Adrenal gland (tissue), 12 donors: Measurements from ENCODE around the gene KIF21B. TPM values are rescaled to one million over a fixed set of nuclear protein-coding genes. Genes with fewer than 3 reads are reported as not detected.
A peak's percentile ranks its signal among the peaks of the same experiment; 100 is the strongest.

Experiments used
- DNase-seq, 7 donors: peaks; one replicate each; pipeline ENCODE4 v3.0.0-alpha.2; 2019 to 2020
- H3K27ac ChIP-seq, 5 donors: fragments of 200-600 bp; sonication (generic) in 4 of 5; 1 replicate in 3 of 5; 2 replicates in 2 of 5; pipeline versions ENCODE4 v1.5.1 to v1.8.0; 2016 to 2020; ENCODE audit warnings: mild to moderate bottlenecking in 1 of 5
- H3K27me3 ChIP-seq: fragments of 200-600 bp; 2 replicates; pipeline ENCODE4 v1.8.0; 2021
- H3K36me3 ChIP-seq, 2 donors: fragments of 200-600 bp; replicated peaks in 1 of 2; 1 replicate in 1 of 2; 2 replicates in 1 of 2; pipeline versions ENCODE4 v1.5.1 to v1.8.0; 2018 to 2022
- H3K4me1 ChIP-seq, 2 donors: fragments of 200-600 bp; replicated peaks in 1 of 2; 1 replicate in 1 of 2; 2 replicates in 1 of 2; pipeline versions ENCODE4 v1.5.1 to v1.8.0; 2018 to 2021
- H3K4me3 ChIP-seq, 4 donors: fragments of 200-600 bp; sonication (generic) in 3 of 4; one replicate each; pipeline ENCODE4 v1.5.1; 2016 to 2018
- H3K9me3 ChIP-seq, 3 donors: fragments of 200-600 bp; sonication (generic) in 1 of 3; replicated peaks in 1 of 3; 1 replicate in 2 of 3; 2 replicates in 1 of 3; pipeline versions ENCODE4 v1.5.1 to v1.8.0; 2016 to 2021
- CTCF ChIP-seq, 6 experiments: fragments of 450-650 bp in 4 of 6; fragments of 200-600 bp in 2 of 6; sonication (generic) in 1 of 6; IDR thresholded peaks; 1 replicate in 5 of 6; 2 replicates in 1 of 6; pipeline versions ENCODE4 v1.5.1 to v1.8.0; 2016 to 2021; ENCODE audit warnings: antibody characterized with exemption in 6 of 6, mild to moderate bottlenecking in 2 of 6, moderate library complexity in 1 of 6
- POLR2A ChIP-seq, 2 donors: fragments of 450-650 bp; IDR thresholded peaks; one replicate each; pipeline ENCODE4 v1.6.1; 2017; ENCODE audit warnings: antibody characterized with exemption in 2 of 2, mild to moderate bottlenecking in 2 of 2, moderate library complexity in 1 of 2
- WGBS, 4 donors: extraction: QIAGEN DNeasy Blood & Tissue Kit in 2 of 4; methylation state at CpG; one replicate each; pipeline versions ENCODE4 v1.1.5 to v1.1.7; 2013 to 2017; 5-methylcytosine and 5-hydroxymethylcytosine counted together
- intact Hi-C, 2 donors: fragments of 100-400 bp; cut with DNase I; formaldehyde crosslinking; loops; one replicate each; pipeline versions ENCODE4 v1.14.1 to v1.15.0; 2022 to 2023
- polyA plus RNA-seq, 3 donors: library from polyadenylated mRNA; stranded (reverse); fragments of 200-250 nt in 2 of 3; fragments of 350-450 nt in 1 of 3; fragmentation: Illumina TruSeq in 1 of 3; extraction: RNeasy Lipid Tissue Mini Kit (QIAGEN cat#74804) in 1 of 3; gene quantifications; one replicate each; pipeline ENCODE4 v1.2.3, GENCODE V29; 2013 to 2014
- total RNA-seq, 9 donors: library from RNA; depleted of rRNA in 4 of 9; stranded (reverse); fragments of >200 nt in 4 of 9; fragments of 120-200 nt in 1 of 9; fragmentation: NEBNext Ultra II Directional in 1 of 9; extraction: Animal tissue kit (Norgen Biotek cat#: 25700) in 1 of 9; gene quantifications; one replicate each; pipeline versions ENCODE4 v1.1.0 to v1.2.4, GENCODE V29; 2013 to 2023
- donor health status: healthy with polysubstance abuse.
- donor health status: Bipolar disorder and iron deficiency.
- donor health status: DM: yes; HTN: yes; CAD: no.
- donor health status: DM: no; HTN: no; CAD: no.
- donor health status: DM: no; HTN: no; CAD: no.
- donor health status: DM: yes; HTN: yes; CAD: no.

KIF21B gene
- total and polyA plus RNA-seq, 12 donors: 0.28 to 2.8 (median 1.3) TPM

- no peaks in the 10 kb centered on the region for H3K36me3 ChIP-seq
- H3K9me3 ChIP-seq: no peaks in the 10 kb centered on the region
- no peak overlapping the region for H3K4me3 ChIP-seq
- H3K4me1 ChIP-seq: no peaks in the 10 kb centered on the region
- intact Hi-C loops: no loop called here
- 80 to 88% (median 85%) methylated on average over 4 of the region's 4 CpGs for WGBS, 4 donors
- no peaks in the 10 kb centered on the region for H3K27me3 ChIP-seq
- H3K27ac ChIP-seq: no peak overlapping the region
- no peak for TF ChIP-seq POLR2A (IDR thresholded peaks at IDR 0.05)
- no peak for TF ChIP-seq CTCF (IDR thresholded peaks at IDR 0.05)
- DNase-seq: peak in 1 of 7 donors; percentile 11
These were observed 93.8 kb downstream of the KIF21B start for GRCh38 chr1:200929530-200930278.

GRCh38 chr1:200925831-200926230, 97.7 kb downstream of the KIF21B start:
- H3K27ac ChIP-seq: no peak overlapping the region
- no peak for TF ChIP-seq POLR2A (IDR thresholded peaks at IDR 0.05)
- TF ChIP-seq CTCF (IDR thresholded peaks at IDR 0.05): no peak
- H3K9me3 ChIP-seq: no peaks in the 10 kb centered on the region
- H3K27me3 ChIP-seq: no peaks in the 10 kb centered on the region
- no peak overlapping the region for H3K4me3 ChIP-seq
- H3K4me1 ChIP-seq: no peaks in the 10 kb centered on the region
- no peak for DNase-seq
- H3K36me3 ChIP-seq: no peaks in the 10 kb centered on the region
- intact Hi-C loops: no loop called here
- 62 to 82% (median 73%) methylated on average over 4 of the region's 4 CpGs for WGBS, 4 donors

- H3K4me3 ChIP-seq: no peak overlapping the region
- H3K27me3 ChIP-seq: no peaks in the 10 kb centered on the region
- no peak overlapping the region for H3K27ac ChIP-seq
- no peaks in the 10 kb centered on the region for H3K9me3 ChIP-seq
- DNase-seq: no peak
- no peaks in the 10 kb centered on the region for H3K4me1 ChIP-seq
- no peak for TF ChIP-seq POLR2A (IDR thresholded peaks at IDR 0.05)
- no peaks in the 10 kb centered on the region for H3K36me3 ChIP-seq
- 41 to 68% (median 46%) methylated on average over 1 of the region's 1 CpG for WGBS, 4 donors
- intact Hi-C loops: no loop called here
These were observed 99.9 kb downstream of the KIF21B start for GRCh38 chr1:200923601-200924000.

- no peaks in the 10 kb centered on the region for H3K9me3 ChIP-seq
- no peak overlapping the region for H3K4me3 ChIP-seq
- no peaks in the 10 kb centered on the region for H3K36me3 ChIP-seq
- TF ChIP-seq POLR2A (IDR thresholded peaks at IDR 0.05) (no peak), CTCF (IDR thresholded peaks at IDR 0.05) (no peak)
- DNase-seq: no peak
- no peaks in the 10 kb centered on the region for H3K27me3 ChIP-seq
- intact Hi-C loops: no loop called here
- no peak overlapping the region for H3K27ac ChIP-seq
- WGBS, 4 donors: 71 to 83% (median 78%) methylated on average over 2 of the region's 2 CpGs
- H3K4me1 ChIP-seq: no peaks in the 10 kb centered on the region
These were observed 101.1 kb downstream of the KIF21B start for GRCh38 chr1:200922406-200922805.

GRCh38 chr1:200921571-200922110, 101.9 kb downstream of the KIF21B start:
- Histone ChIP-seq H3K36me3 (no peaks in the 10 kb centered on the region), H3K4me1 (no peaks in the 10 kb centered on the region), H3K27me3 (no peaks in the 10 kb centered on the region), H3K27ac (no peak overlapping the region), H3K4me3 (no peak overlapping the region), H3K9me3 (no peaks in the 10 kb centered on the region)
- no peak for DNase-seq
- intact Hi-C loops: no loop called here
- TF ChIP-seq POLR2A (IDR thresholded peaks at IDR 0.05) (no peak), CTCF (IDR thresholded peaks at IDR 0.05) (no peak)
- WGBS, 4 donors: 82 to 86% (median 84%) methylated on average over 9 of the region's 9 CpGs
